Sigmoid colon (tissue), 7 donors: ENCODE data around the gene SIGLEC9. TPM values are rescaled to one million over a fixed set of nuclear protein-coding genes. Genes with fewer than 3 reads are reported as not detected.

Source experiments
- DNase-seq: peaks from one replicate; pipeline ENCODE4 v3.0.0-alpha.2; 2019
- H3K27ac ChIP-seq, 4 donors: fragments of 200-600 bp; sonication (generic); one replicate each; pipeline ENCODE4 v1.5.1; 2016 to 2019; ENCODE audit warnings: mild to moderate bottlenecking in 1 of 4
- H3K27me3 ChIP-seq, 3 donors: fragments of 200-600 bp; sonication (generic); one replicate each; pipeline ENCODE4 v1.5.1; 2019; ENCODE audit warnings: mild to moderate bottlenecking in 1 of 3
- H3K36me3 ChIP-seq, 4 donors: fragments of 200-600 bp; sonication (generic); one replicate each; pipeline ENCODE4 v1.5.1; 2016 to 2019
- H3K4me1 ChIP-seq, 4 donors: fragments of 200-600 bp; sonication (generic); one replicate each; pipeline ENCODE4 v1.5.1; 2017 to 2019
- H3K4me3 ChIP-seq, 4 donors: fragments of 200-600 bp; sonication (generic); one replicate each; pipeline ENCODE4 v1.5.1; 2017 to 2019; ENCODE audit warnings: mild to moderate bottlenecking in 2 of 4, moderate library complexity in 1 of 4
- H3K9me3 ChIP-seq, 4 donors: fragments of 200-600 bp in 3 of 4; sonication (generic) in 3 of 4; one replicate each; pipeline versions ENCODE4 v1.5.1 to v1.6.1; 2013 to 2019
- EP300 ChIP-seq, 4 donors: sonication (generic); formaldehyde crosslinking; IDR thresholded peaks; one replicate each; pipeline ENCODE4 v1.6.1; 2017; ENCODE audit warnings: antibody characterized with exemption in 4 of 4
- POLR2A ChIP-seq, 2 donors: fragments of 450-650 bp; IDR thresholded peaks; one replicate each; pipeline ENCODE4 v1.6.1; 2016; ENCODE audit warnings: antibody characterized with exemption in 2 of 2, mild to moderate bottlenecking in 2 of 2, moderate library complexity in 2 of 2
- POLR2AphosphoS5 ChIP-seq, 4 donors: sonication (generic); formaldehyde crosslinking; IDR thresholded peaks; one replicate each; pipeline ENCODE4 v1.6.1; 2017; ENCODE audit warnings: antibody characterized with exemption in 4 of 4
- WGBS, 2 donors: extraction: QIAGEN DNeasy Blood & Tissue Kit; methylation state at CpG; one replicate each; pipeline ENCODE4 v1.1.7; 2013; 5-methylcytosine and 5-hydroxymethylcytosine counted together
- intact Hi-C: fragments of 100-400 bp; cut with DNase I; formaldehyde crosslinking; loops from one replicate; pipeline ENCODE4 v1.15.1; 2023
- polyA plus RNA-seq, 3 donors: library from polyadenylated mRNA; stranded (reverse); fragments of 200-250 nt; gene quantifications; one replicate each; pipeline ENCODE4 v1.2.3, GENCODE V29; 2013
- total RNA-seq, 4 donors: library from RNA; depleted of rRNA; stranded (reverse); fragments of >200 nt; gene quantifications; one replicate each; pipeline ENCODE4 v1.1.0, GENCODE V29; 2016
- TF ChIP-seq, protein P1 (sequence below), 4 experiments: fragments of 450-650 bp in 3 of 4; fragments of 200-600 bp in 1 of 4; IDR thresholded peaks; one replicate each; pipeline ENCODE4 v1.5.1; 2016 to 2019; ENCODE audit warnings: antibody characterized with exemption in 4 of 4, mild to moderate bottlenecking in 3 of 4, moderate library complexity in 2 of 4
- donor health status: healthy with polysubstance abuse.
- donor health status: Bipolar disorder and iron deficiency.
- donor health status: healthy.

Gene SIGLEC9
- total and polyA plus RNA-seq, 7 donors, result 2.4 to 9.5 (median 5.4) TPM

DNA sequence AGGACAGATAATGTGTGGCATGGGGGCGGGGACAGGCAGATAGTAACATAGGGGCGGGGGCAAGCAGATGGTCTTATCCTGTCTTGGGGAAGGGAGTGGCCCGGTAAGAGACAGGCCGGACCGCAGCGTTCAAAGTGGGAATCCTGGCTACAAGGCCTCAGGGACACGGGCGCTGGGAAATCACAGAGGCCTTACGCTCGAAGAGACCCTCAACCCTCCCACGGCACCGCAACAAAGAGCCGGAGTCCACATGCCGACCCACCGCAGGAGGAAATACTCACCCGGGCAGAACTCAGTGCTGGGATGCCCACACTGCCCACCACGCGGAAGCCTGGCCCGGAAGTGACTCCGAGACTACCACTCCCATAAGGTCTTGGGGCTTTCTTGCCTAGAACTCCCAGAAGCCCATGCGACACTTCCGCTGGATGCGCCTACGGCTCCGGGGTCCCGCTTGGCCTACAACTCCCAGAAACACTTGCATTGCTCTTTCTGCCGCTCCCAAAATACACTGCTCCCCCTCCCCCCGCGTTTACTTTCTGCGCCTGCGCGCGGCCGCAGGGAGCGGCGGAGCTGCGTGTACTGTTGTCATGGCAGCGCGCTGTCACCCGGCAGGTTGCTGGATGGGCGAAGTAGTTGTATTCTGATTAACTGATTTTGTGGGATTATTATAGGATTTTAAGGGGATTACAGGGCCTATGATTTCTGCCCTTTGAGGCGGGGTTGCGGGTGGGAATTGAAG is 16.5 kb upstream of the SIGLEC9 start, which contains the start of gene CTU1:
Gene CTU1, minus strand, starts transcription at position 344 of the 739 bp plus-strand sequence. CDS start 3,840 bp downstream, outside the sequence.
- H3K27ac ChIP-seq, result peak within 1 kb of the TSS; percentile 66 to 76 (median 72)
- peaks cover 0 to 10% (median 7%) of the 10 kb centered on the region in 4 donors for H3K36me3 ChIP-seq
- WGBS, 2 donors, result 0% methylated on average over 43 of the region's 43 CpGs
- peak; percentile 99 for DNase-seq
- H3K27me3 ChIP-seq, result no peaks in the 10 kb centered on the region
- H3K4me1 ChIP-seq, result peaks cover 0 to 18% (median 15%) of the 10 kb centered on the region in 4 donors
- TF ChIP-seq, protein P1, sequence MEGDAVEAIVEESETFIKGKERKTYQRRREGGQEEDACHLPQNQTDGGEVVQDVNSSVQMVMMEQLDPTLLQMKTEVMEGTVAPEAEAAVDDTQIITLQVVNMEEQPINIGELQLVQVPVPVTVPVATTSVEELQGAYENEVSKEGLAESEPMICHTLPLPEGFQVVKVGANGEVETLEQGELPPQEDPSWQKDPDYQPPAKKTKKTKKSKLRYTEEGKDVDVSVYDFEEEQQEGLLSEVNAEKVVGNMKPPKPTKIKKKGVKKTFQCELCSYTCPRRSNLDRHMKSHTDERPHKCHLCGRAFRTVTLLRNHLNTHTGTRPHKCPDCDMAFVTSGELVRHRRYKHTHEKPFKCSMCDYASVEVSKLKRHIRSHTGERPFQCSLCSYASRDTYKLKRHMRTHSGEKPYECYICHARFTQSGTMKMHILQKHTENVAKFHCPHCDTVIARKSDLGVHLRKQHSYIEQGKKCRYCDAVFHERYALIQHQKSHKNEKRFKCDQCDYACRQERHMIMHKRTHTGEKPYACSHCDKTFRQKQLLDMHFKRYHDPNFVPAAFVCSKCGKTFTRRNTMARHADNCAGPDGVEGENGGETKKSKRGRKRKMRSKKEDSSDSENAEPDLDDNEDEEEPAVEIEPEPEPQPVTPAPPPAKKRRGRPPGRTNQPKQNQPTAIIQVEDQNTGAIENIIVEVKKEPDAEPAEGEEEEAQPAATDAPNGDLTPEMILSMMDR (IDR thresholded peaks at IDR 0.05), result peak in 1 of 4 experiments; percentile 58
- TF ChIP-seq EP300 (IDR thresholded peaks at IDR 0.05), result peak in 1 of 4 donors; percentile 53
- peak; percentile 39 to 79 (median 75) for TF ChIP-seq POLR2AphosphoS5 (IDR thresholded peaks at IDR 0.05)
- TF ChIP-seq POLR2A (IDR thresholded peaks at IDR 0.05), result peak in 1 of 2 donors; percentile 38
- H3K9me3 ChIP-seq, result no peaks in the 10 kb centered on the region
- peak within 1 kb of the TSS; percentile 55 to 83 (median 70) for H3K4me3 ChIP-seq
- intact Hi-C loops, result loop anchor here (2.0 to 5.0 kb wide), 2 partner anchors 464 to 487 kb away; partner anchors contain the start of gene ZNF175

DNA sequence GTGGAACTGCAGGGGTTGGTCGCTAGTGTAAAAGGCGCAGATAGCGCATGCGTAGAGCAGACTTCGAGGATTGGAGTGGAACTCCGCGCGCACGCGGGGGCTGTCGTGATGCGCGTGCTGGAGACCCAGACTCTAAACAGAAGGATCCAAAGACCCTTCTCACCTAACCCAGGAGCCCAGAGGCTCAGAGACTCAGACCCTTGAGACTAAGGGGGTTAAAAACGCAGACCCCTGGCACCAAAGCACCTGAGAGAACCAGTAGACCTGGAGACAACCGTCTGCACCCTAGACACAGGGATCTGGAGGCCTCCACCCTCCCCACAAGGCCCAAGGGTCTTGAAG is 15.9 kb upstream of the SIGLEC9 start:
- intact Hi-C loops, result loop anchor here (2.0 to 5.0 kb wide), 2 partner anchors 464 to 486 kb away; partner anchors contain the start of gene ZNF175
- peaks cover 0 to 18% (median 15%) of the 10 kb centered on the region in 4 donors for H3K4me1 ChIP-seq
- TF ChIP-seq, protein P1 (IDR thresholded peaks at IDR 0.05), result peak in 1 of 4 experiments; percentile 20
- TF ChIP-seq EP300 (IDR thresholded peaks at IDR 0.05), result no peak
- no peak for DNase-seq
- no peaks in the 10 kb centered on the region for H3K27me3 ChIP-seq
- H3K27ac ChIP-seq, result peak overlapping the region; percentile 66 to 76 (median 72)
- peak overlapping the region; percentile 55 to 83 (median 70) for H3K4me3 ChIP-seq
- WGBS, 2 donors, result 3 to 5% methylated on average over 15 of the region's 15 CpGs
- H3K9me3 ChIP-seq, result no peaks in the 10 kb centered on the region
- peaks cover 0 to 5% (median 4%) of the 10 kb centered on the region in 4 donors for H3K36me3 ChIP-seq

DNA sequence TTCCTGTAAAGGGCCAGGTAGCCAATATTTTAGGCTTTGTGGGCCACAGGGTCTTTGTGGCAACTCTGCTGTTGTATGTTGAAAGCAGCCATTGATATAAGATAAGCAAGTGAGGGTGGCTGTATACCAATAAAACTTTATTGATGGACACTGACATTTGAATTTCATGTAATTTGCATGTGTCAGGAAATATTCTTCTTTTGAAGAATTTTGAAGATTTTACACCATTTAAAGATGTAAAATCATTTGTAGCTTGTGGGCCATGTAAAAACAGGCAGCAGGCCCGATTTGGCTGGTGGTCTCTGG is 14.1 kb upstream of the SIGLEC9 start:
- intact Hi-C loops, result no loop called here
- WGBS, 2 donors, result 67 to 76% methylated on average over 1 of the region's 1 CpG
- Histone ChIP-seq H3K4me1 (peaks cover 0 to 18% (median 15%) of the 10 kb centered on the region in 4 donors), H3K4me3 (no peak overlapping the region), H3K27ac (no peak overlapping the region), H3K36me3 (no peaks in the 10 kb centered on the region), H3K9me3 (no peaks in the 10 kb centered on the region), H3K27me3 (no peaks in the 10 kb centered on the region)
- TF ChIP-seq POLR2AphosphoS5 (IDR thresholded peaks at IDR 0.05) (no peak), POLR2A (IDR thresholded peaks at IDR 0.05) (no peak), EP300 (IDR thresholded peaks at IDR 0.05) (no peak)
- TF ChIP-seq, protein P1 (IDR thresholded peaks at IDR 0.05), result no peak
- DNase-seq, result no peak

DNA sequence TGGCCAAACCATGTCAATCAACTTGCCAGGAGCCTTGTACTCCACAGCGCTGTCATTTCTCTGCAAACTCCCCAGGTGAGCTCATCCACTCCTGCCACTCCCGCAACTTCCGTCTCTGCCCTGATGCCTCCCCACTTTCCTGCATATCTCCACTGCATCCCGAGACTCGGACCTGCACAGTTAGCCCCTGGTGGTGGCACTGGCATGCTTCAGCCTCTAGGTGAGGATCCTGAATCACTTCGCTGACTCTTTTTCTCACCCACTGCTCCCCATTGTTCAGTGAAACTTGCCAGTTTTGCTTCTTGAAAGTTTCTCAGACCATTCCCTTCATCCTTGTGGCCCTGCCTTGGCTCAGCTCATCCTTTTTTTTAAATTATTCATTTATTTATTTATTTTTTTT is 13.1 kb upstream of the SIGLEC9 start:
- intact Hi-C loops, result no loop called here
- H3K27ac ChIP-seq, result no peak overlapping the region
- no peak for DNase-seq
- peaks cover 0 to 4% (median 0%) of the 10 kb centered on the region in 3 donors for H3K27me3 ChIP-seq
- no peaks in the 10 kb centered on the region for H3K9me3 ChIP-seq
- WGBS, 2 donors, result 17 to 43% methylated on average over 6 of the region's 6 CpGs
- H3K36me3 ChIP-seq, result no peaks in the 10 kb centered on the region
- TF ChIP-seq POLR2AphosphoS5 (IDR thresholded peaks at IDR 0.05), result no peak
- TF ChIP-seq EP300 (IDR thresholded peaks at IDR 0.05), result no peak
- no peak for TF ChIP-seq POLR2A (IDR thresholded peaks at IDR 0.05)
- TF ChIP-seq, protein P1 (IDR thresholded peaks at IDR 0.05), result no peak
- peaks cover 0 to 18% (median 14%) of the 10 kb centered on the region in 4 donors for H3K4me1 ChIP-seq
- H3K4me3 ChIP-seq, result no peak overlapping the region
